ENCODE measurements around the gene CNTNAP2. TPM values are rescaled to one million over a fixed set of nuclear protein-coding genes. Genes with fewer than 3 reads are reported as not detected.

Gene CNTNAP2
- total and polyA plus RNA-seq, 2 of the 13 experiments (the other 11 are each of a cell fraction or from before 2014, with no cell fraction given): 0.40 to 0.42 TPM

GRCh38 chr7:148011753-148012152 is 1895.2 kb downstream of the CNTNAP2 start:
- in situ Hi-C loops (cut with HindIII; ENCODE audit: extremely low pct_ligation_motif_present, low pct_unique_long_range_greater_than_20kb) (no loop called here), intact Hi-C loops (cut with micrococcal nuclease; ENCODE audit: unreplicated experiment) (no loop called here)
- H2AFZ ChIP-seq (ENCODE audit: low read length): no peak overlapping the region
- no peak overlapping the region for H3K4me3 ChIP-seq (replicated peaks in 1 of 3; ENCODE audit: insufficient read depth in 1 of 3, low read depth in 2 of 3, low read length in 3 of 3)
- no peak overlapping the region for H3K27ac ChIP-seq (ENCODE audit: extremely low read length, insufficient read depth, low read length)
- BruUV-seq (replicated peaks): no TSS peak
- H3K79me2 ChIP-seq (ENCODE audit: insufficient read depth, low read length): no peaks in the 10 kb centered on the region
- no peaks in the 10 kb centered on the region for H4K20me1 ChIP-seq (ENCODE audit: insufficient read depth, low read length)
- no peaks in the 10 kb centered on the region for H3K9me3 ChIP-seq (ENCODE audit: low read length)
- H3K4me1 ChIP-seq (ENCODE audit: insufficient read depth, low read length): no peaks in the 10 kb centered on the region
- no peak for ATAC-seq
- no peak overlapping the region for H3K4me2 ChIP-seq (ENCODE audit: low read depth, low read length)
- H3K9ac ChIP-seq (ENCODE audit: insufficient read depth, low read depth, low read length): no peak overlapping the region
- 4% methylated on average over 1 of the region's 1 CpG for WGBS (ENCODE audit: low lambda C conversion rate)
- H3K36me3 ChIP-seq (replicated peaks in 1 of 2; ENCODE audit: control insufficient read depth in 1 of 2, insufficient read depth in 2 of 2, low read length in 2 of 2): no peaks in the 10 kb centered on the region
- FAIRE-seq: no peak
- ChIA-PET POLR2A (no interaction called here), CTCF (ENCODE audit: low intra/inter-chr PET ratio, low total read pairs) (no interaction called here)
- no peaks in the 10 kb centered on the region for H3K27me3 ChIP-seq (ENCODE audit: control insufficient read depth in 1 of 2, insufficient read depth in 2 of 2, low read length in 2 of 2)
- no peak for DNase-seq (ENCODE audit: low spot score)
- TF ChIP-seq ZNF772 (CRISPR knock-in tag; IDR thresholded peaks at IDR 0.05) (no peak), ZHX1 (CRISPR knock-in tag; IDR thresholded peaks at IDR 0.05; ENCODE audit: low read depth) (no peak), NFRKB (IDR thresholded peaks at IDR 0.05) (no peak), IKZF1 (IDR thresholded peaks at IDR 0.05) (no peak), ZNF513 (CRISPR knock-in tag; conservative IDR thresholded peaks at IDR 0.05) (no peak), MLLT10 (CRISPR knock-in tag; IDR thresholded peaks at IDR 0.05) (no peak), DR1 (CRISPR knock-in tag; IDR thresholded peaks at IDR 0.05) (no peak)
